A549 (cell line): ENCODE measurements around the gene ZNF814. TPM values are rescaled to one million over a fixed set of nuclear protein-coding genes. Genes with fewer than 3 reads are reported as not detected.
"Not testable (repeated sequence)": the region's sequence is repeated elsewhere in the genome, so short reads cannot be mapped to it uniquely, and the experiment has no call there.

Source experiments
- ATAC-seq, 2 experiments: fragments of 200-7000 bp in 1 of 2; fragments of >200 bp in 1 of 2; cut with Nextera tagmentation in 1 of 2; cut with Tn5 transposase in 1 of 2; 3 replicates each; pipeline versions ENCODE4 v1.8.0 to v1.9.1; 2018 to 2020; ENCODE audit warnings: mild to moderate bottlenecking in 1 of 2, moderate library complexity in 1 of 2
- CTCF ChIA-PET: fragments of 300-600 bp; sonication (Branson Sonifier 250); formaldehyde crosslinking; extraction: SDS; loops from one replicate; lab custom pipeline; 2021; ENCODE audit warnings: antibody characterized with exemption, inconsistent platforms; lab: Yijun Ruan, JAX
- POLR2A ChIA-PET: fragments of 350-600 bp; formaldehyde crosslinking; extraction: SDS; loops from one replicate; lab custom pipeline; 2021; ENCODE audit warnings: antibody characterized with exemption, inconsistent platforms; lab: Yijun Ruan, JAX
- DNase-seq, 2 experiments: peaks; one replicate each; pipeline versions ENCODE4 v3.0.0 to v3.0.0-alpha.2; 2011 to 2016; ENCODE audit warnings: low read depth in 1 of 2, low spot score in 1 of 2
- FAIRE-seq: peaks from 2 replicates; lab custom pipeline; 2011; peaks lifted over from hg19 to GRCh38; lab: Jason Lieb, UNC
- H3K27ac ChIP-seq, 2 experiments: fragments of >200 bp; sonication (Bioruptor Twin); formaldehyde crosslinking; 3 replicates each; pipeline ENCODE4 v1.5.1; 2016 to 2017
- H3K4me1 ChIP-seq: fragments of >200 bp; sonication (Bioruptor Twin); formaldehyde crosslinking; 3 replicates; pipeline ENCODE4 v1.6.1; 2016
- H3K4me2 ChIP-seq: fragments of >200 bp; sonication (Bioruptor Twin); formaldehyde crosslinking; 3 replicates; pipeline ENCODE4 v1.6.1; 2016
- H3K4me3 ChIP-seq: fragments of >200 bp; sonication (Bioruptor Twin); formaldehyde crosslinking; 3 replicates; pipeline ENCODE4 v1.5.1; 2016
- H3K9me3 ChIP-seq: fragments of >200 bp; sonication (Bioruptor Twin); formaldehyde crosslinking; 3 replicates; pipeline ENCODE4 v1.6.1; 2016
- GATA3 ChIP-seq: IDR thresholded peaks from 2 replicates; pipeline ENCODE4 v1.6.1; 2012; ENCODE audit warnings: borderline replicate concordance
- JUN ChIP-seq, 2 experiments: fragments of >200 bp; sonication (Bioruptor Twin); formaldehyde crosslinking; IDR thresholded peaks; 2 replicates in 1 of 2; 3 replicates in 1 of 2; pipeline ENCODE4 v1.6.1; 2016 to 2017
- NPAS2 ChIP-seq: fragments of 250-450 bp; sonication (Bioruptor Pico); IDR thresholded peaks from 2 replicates; pipeline ENCODE4 v1.8.0; 2022; ENCODE audit warnings: mild to moderate bottlenecking, moderate library complexity, borderline replicate concordance
- PHF8 ChIP-seq: fragments of 200-600 bp; sonication (generic); IDR thresholded peaks from 2 replicates; pipeline ENCODE4 v1.6.1; 2016; ENCODE audit warnings: low read depth, mild to moderate bottlenecking, antibody characterized with exemption, moderate library complexity, borderline replicate concordance
- POLR2A ChIP-seq: IDR thresholded peaks from 2 replicates; pipeline ENCODE4 v1.6.1; 2012; ENCODE audit warnings: mild to moderate bottlenecking, low read length
- RAD21 ChIP-seq, 2 experiments: fragments of >200 bp in 1 of 2; sonication (Bioruptor Twin) in 1 of 2; formaldehyde crosslinking in 1 of 2; IDR thresholded peaks in 1 of 2; conservative IDR thresholded peaks in 1 of 2; 2 replicates in 1 of 2; 3 replicates in 1 of 2; pipeline ENCODE4 v1.6.1; 2012 to 2018; ENCODE audit warnings: inconsistent platforms in 1 of 2
- RNF2 ChIP-seq: fragments of 200-600 bp; sonication (generic); IDR thresholded peaks from 2 replicates; pipeline ENCODE4 v1.6.1; 2016; ENCODE audit warnings: low read depth, mild to moderate bottlenecking, antibody characterized with exemption, moderate library complexity, borderline replicate concordance
- SMC3 ChIP-seq: fragments of >200 bp; sonication (Bioruptor Twin); formaldehyde crosslinking; IDR thresholded peaks from 3 replicates; pipeline ENCODE4 v1.6.1; 2018; ENCODE audit warnings: inconsistent platforms
- TP53 ChIP-seq: fragments of 250-450 bp; sonication (Bioruptor Pico); IDR thresholded peaks from 2 replicates; pipeline ENCODE4 v1.5.0; 2021; ENCODE audit warnings: mild to moderate bottlenecking, moderate library complexity
- WGBS: methylation state at CpG from one replicate; pipeline ENCODE4 v1.1.6; 2017; ENCODE audit errors: missing lambda C conversion rate; 5-methylcytosine and 5-hydroxymethylcytosine counted together
- polyA plus RNA-seq, 4 experiments: library from polyadenylated mRNA; depleted of rRNA in 3 of 4; stranded (reverse); fragments of >200 nt; fragmentation: RNase III in 1 of 4; extraction: RNeasy Plus Mini Kit Qiagen cat#74134 plus additional on column Dnase treatment in 1 of 4; gene quantifications; 2 replicates in 3 of 4; 3 replicates in 1 of 4; pipeline ENCODE4 v1.2.3, GENCODE V29; 2011 to 2017
- TF ChIP-seq, protein P1 (sequence below): IDR thresholded peaks from 2 replicates; pipeline ENCODE4 v1.6.1; 2012
- TF ChIP-seq, protein P2 (sequence below): IDR thresholded peaks from 2 replicates; pipeline ENCODE4 v1.6.1; 2012
- TF ChIP-seq, protein P3 (sequence below): fragments of 250-450 bp; sonication (Bioruptor Pico); IDR thresholded peaks from 2 replicates; pipeline ENCODE4 v1.5.0; 2020; ENCODE audit warnings: low read depth, mild to moderate bottlenecking, moderate library complexity
- TF ChIP-seq, protein P4 (sequence below): fragments of 150-350 bp; IDR thresholded peaks from 2 replicates; pipeline ENCODE4 v1.6.1; 2014; ENCODE audit warnings: low read depth, mild to moderate bottlenecking, low read length
- TF ChIP-seq, protein P5 (sequence below): IDR thresholded peaks from 2 replicates; pipeline ENCODE4 v1.6.1; 2012; ENCODE audit warnings: low read depth, borderline replicate concordance
- TF ChIP-seq, protein P6 (sequence below): fragments of 450-650 bp; IDR thresholded peaks from 2 replicates; pipeline ENCODE4 v1.6.1; 2014; ENCODE audit warnings: antibody characterized with exemption
- TF ChIP-seq, protein P7 (sequence below): fragments of >200 bp; sonication (Bioruptor Twin); formaldehyde crosslinking; IDR thresholded peaks from 3 replicates; pipeline ENCODE4 v1.5.1; 2016

Gene ZNF814
- polyA plus RNA-seq, 2 of the 4 experiments (the other 2 are of a cell fraction) = 2.1 to 5.5 TPM

DNA sequence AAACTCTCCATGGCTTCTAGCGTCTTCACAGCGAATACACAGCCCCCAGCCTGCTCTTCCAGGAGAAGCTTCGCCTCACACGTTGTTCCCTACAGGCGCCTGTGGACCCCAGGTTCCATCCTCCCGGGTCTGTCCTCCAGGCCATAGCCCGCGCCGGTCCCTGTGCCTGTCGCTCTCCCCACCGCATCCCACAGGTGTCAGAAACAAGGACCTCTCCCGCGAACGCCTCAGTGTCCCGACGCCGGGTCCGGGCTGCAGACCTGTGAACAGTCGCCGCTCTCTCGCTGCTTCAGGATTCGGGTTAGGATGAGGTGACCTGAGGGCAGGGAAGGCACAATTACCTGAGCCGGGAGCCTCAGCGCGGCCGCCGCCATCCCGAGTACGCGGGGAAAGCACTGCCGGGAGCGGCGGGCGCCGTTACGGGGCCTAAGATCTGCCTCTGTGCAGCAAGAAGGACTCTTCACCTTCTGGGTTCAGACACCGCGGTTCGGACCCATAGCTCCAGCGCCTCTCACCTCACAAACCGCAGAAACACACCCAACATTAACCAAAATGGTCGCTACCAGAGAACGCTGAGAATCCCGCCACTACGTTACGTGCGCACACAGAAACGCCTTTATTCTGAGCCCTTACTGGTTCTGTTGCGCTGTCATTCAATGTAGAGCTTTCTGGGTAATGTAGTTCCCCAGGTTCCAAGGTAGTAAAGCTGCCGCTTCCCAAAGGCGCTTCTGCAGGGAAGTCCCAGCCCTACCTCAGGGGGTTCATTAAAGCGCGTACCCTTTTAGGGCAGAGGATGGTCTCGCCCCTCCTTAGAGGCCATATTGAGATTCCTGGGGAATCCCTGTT lies 46.2 kb upstream of the ZNF814 start, which contains the start of gene ZNF418:
ZNF418 (minus strand) TSS at position 583 of the 846 bp plus-strand sequence. CDS start 1,580 bp downstream, outside the sequence.
- Histone ChIP-seq H3K4me2 (peak within 1 kb of the TSS; percentile 55), H3K4me3 (peak within 1 kb of the TSS; percentile 50), H3K4me1 (no peaks in the 10 kb centered on the region), H3K27ac (peak within 1 kb of the TSS; percentile 28 to 84; a peak in 4 of 6 replicates), H3K9me3 (peaks cover 91% of the 10 kb centered on the region)
- TF ChIP-seq, protein P1, sequence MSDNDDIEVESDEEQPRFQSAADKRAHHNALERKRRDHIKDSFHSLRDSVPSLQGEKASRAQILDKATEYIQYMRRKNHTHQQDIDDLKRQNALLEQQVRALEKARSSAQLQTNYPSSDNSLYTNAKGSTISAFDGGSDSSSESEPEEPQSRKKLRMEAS = peak; percentile 56; the same call in 1 of the 2 replicates
- TF ChIP-seq, protein P2, sequence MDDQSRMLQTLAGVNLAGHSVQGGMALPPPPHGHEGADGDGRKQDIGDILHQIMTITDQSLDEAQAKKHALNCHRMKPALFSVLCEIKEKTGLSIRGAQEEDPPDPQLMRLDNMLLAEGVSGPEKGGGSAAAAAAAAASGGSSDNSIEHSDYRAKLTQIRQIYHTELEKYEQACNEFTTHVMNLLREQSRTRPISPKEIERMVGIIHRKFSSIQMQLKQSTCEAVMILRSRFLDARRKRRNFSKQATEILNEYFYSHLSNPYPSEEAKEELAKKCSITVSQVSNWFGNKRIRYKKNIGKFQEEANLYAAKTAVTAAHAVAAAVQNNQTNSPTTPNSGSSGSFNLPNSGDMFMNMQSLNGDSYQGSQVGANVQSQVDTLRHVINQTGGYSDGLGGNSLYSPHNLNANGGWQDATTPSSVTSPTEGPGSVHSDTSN = peak; percentile 92
- no peak for TF ChIP-seq NPAS2
- TF ChIP-seq TP53 = no peak
- DNase-seq (peak; percentile 19 to 89), ATAC-seq (peak; percentile 99), FAIRE-seq (peak; percentile 59)
- 17% methylated on average over 53 of the region's 54 CpGs for WGBS
- ChIA-PET POLR2A (interaction anchor here (0.6 kb wide), 1 partner anchor 18 kb away, joined by 4 read pairs; no protein-coding TSS in a partner anchor), CTCF (no interaction called here)

DNA sequence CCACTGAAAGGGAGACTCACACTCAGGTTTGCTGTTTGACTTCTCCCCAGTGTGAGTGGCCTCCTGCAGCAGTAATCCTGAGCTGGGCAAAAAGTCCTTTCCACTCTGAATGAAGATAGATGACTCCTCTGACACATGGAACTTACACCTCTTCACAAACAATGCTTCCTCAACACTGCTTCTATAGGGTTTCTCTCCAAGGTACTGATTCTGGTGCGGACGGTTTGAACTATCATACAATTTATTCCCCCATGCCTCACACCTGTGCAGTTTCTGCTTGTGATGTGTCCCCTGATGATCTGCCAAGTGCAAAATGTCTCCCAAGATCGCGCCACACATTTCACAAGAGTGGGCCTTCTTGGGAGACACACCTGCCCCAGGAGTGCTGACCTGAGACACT lies 38.8 kb upstream of the ZNF814 start:
- DNase-seq (no peak), ATAC-seq (no peak), FAIRE-seq (no peak)
- TF ChIP-seq RNF2 = no peak
- TF ChIP-seq, protein P3, sequence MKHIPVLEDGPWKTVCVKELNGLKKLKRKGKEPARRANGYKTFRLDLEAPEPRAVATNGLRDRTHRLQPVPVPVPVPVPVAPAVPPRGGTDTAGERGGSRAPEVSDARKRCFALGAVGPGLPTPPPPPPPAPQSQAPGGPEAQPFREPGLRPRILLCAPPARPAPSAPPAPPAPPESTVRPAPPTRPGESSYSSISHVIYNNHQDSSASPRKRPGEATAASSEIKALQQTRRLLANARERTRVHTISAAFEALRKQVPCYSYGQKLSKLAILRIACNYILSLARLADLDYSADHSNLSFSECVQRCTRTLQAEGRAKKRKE (CRISPR knock-in tag) = no peak
- TF ChIP-seq, protein P4, sequence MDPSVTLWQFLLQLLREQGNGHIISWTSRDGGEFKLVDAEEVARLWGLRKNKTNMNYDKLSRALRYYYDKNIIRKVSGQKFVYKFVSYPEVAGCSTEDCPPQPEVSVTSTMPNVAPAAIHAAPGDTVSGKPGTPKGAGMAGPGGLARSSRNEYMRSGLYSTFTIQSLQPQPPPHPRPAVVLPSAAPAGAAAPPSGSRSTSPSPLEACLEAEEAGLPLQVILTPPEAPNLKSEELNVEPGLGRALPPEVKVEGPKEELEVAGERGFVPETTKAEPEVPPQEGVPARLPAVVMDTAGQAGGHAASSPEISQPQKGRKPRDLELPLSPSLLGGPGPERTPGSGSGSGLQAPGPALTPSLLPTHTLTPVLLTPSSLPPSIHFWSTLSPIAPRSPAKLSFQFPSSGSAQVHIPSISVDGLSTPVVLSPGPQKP = no peak
- ChIA-PET CTCF (no interaction called here), POLR2A (no interaction called here)
- 89% methylated on average over 4 of the region's 4 CpGs for WGBS
- Histone ChIP-seq H3K4me3 (no peak overlapping the region), H3K9me3 (peaks cover 87% of the 10 kb centered on the region), H3K4me2 (no peak overlapping the region), H3K4me1 (no peaks in the 10 kb centered on the region), H3K27ac (no peak overlapping the region)

DNA sequence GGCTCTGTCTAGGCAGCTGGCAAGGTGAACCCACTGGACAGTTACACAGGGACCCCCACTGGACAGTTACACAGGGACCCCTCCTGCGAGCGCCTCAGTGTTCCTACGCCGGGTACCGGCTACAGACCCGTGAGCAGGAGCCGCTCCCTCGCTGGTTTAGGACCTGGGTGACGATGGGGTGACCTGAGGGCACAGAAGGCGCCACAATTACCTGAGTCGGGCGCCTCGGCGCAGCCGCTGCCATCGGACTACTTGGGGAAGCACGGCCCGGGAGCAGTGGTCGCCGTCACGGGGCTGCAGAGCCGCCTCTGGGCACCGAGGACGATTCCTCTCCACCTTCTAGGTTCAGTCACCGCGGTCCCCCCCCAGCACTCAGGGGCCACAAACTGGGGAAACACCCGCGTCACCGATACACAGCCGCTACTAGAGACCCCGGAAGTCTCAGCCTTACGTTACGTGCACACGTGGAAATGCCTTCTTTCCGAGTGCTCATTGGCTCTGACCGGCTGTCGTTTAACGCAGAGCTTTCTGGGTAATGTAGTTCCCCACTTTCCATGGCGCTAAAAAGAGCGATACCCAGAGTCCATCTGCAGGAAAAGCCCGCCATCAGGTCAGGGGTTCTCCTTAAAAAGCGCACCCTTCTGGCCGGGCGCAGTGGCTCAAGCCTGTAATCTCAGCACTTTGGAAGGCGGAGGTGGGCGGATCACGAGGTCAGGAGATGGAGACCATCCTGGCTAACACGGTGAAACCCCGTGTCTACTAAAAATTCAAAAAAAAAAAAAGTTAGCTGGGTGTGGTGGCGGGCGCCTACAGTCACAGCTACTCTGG lies 27.5 kb upstream of the ZNF814 start, which contains the start of gene ZNF417:
ZNF417 (minus strand) TSS at position 425 of the 828 bp plus-strand sequence; CDS start at position 244, 181 bp downstream.
- CTCF ChIA-PET = interaction anchor here (0.6 to 1.3 kb wide), 5 partner anchors 9 to 282 kb away, joined by 3 to 4 read pairs (median 3); no protein-coding TSS in a partner anchor
- Histone ChIP-seq H3K4me2 (peak within 1 kb of the TSS; percentile 67), H3K27ac (peak within 1 kb of the TSS; percentile 68 to 89), H3K4me3 (peak within 1 kb of the TSS; percentile 75), H3K9me3 (peaks cover 71% of the 10 kb centered on the region)
- ATAC-seq (peak; percentile 100), FAIRE-seq (peak; percentile 95), DNase-seq (peak; percentile 98 to 99)
- TF ChIP-seq JUN (IDR thresholded peaks at IDR 0.05) (peak in 1 of 2 experiments; percentile 57; a peak in 1 of 5 replicates), RAD21 (conservative IDR thresholded peaks at IDR 0.05 in 1 of 2, IDR thresholded peaks at IDR 0.05 in 1 of 2) (peak; percentile 16 to 48; a peak in 2 of 5 replicates), PHF8 (peak; percentile 68), GATA3 (peak; percentile 8; the same call in 1 of the 2 replicates), POLR2A (peak; percentile 54), SMC3 (0 out of 3 replicates have a peak, but pooled peaks have one; percentile 14)
- TF ChIP-seq, protein P5, sequence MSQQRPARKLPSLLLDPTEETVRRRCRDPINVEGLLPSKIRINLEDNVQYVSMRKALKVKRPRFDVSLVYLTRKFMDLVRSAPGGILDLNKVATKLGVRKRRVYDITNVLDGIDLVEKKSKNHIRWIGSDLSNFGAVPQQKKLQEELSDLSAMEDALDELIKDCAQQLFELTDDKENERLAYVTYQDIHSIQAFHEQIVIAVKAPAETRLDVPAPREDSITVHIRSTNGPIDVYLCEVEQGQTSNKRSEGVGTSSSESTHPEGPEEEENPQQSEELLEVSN = peak; percentile 90
- TF ChIP-seq, protein P1 = peak; percentile 76
- TF ChIP-seq, protein P2 = peak; percentile 95
- TF ChIP-seq, protein P6, sequence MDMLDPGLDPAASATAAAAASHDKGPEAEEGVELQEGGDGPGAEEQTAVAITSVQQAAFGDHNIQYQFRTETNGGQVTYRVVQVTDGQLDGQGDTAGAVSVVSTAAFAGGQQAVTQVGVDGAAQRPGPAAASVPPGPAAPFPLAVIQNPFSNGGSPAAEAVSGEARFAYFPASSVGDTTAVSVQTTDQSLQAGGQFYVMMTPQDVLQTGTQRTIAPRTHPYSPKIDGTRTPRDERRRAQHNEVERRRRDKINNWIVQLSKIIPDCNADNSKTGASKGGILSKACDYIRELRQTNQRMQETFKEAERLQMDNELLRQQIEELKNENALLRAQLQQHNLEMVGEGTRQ = peak; percentile 57; the same call in 1 of the 2 replicates
- TF ChIP-seq, protein P7, sequence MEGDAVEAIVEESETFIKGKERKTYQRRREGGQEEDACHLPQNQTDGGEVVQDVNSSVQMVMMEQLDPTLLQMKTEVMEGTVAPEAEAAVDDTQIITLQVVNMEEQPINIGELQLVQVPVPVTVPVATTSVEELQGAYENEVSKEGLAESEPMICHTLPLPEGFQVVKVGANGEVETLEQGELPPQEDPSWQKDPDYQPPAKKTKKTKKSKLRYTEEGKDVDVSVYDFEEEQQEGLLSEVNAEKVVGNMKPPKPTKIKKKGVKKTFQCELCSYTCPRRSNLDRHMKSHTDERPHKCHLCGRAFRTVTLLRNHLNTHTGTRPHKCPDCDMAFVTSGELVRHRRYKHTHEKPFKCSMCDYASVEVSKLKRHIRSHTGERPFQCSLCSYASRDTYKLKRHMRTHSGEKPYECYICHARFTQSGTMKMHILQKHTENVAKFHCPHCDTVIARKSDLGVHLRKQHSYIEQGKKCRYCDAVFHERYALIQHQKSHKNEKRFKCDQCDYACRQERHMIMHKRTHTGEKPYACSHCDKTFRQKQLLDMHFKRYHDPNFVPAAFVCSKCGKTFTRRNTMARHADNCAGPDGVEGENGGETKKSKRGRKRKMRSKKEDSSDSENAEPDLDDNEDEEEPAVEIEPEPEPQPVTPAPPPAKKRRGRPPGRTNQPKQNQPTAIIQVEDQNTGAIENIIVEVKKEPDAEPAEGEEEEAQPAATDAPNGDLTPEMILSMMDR = 0 out of 3 replicates have a peak, but pooled peaks have one; percentile 28
- POLR2A ChIA-PET = interaction anchor here (0.9 to 1.3 kb wide), 6 partner anchors 19 to 1602 kb away, joined by 3 to 7 read pairs (median 5); partner anchors contain the start of genes ZNF134, ZNF274 and ZNF606
- WGBS = 2% methylated on average over 42 of the region's 51 CpGs
- H3K4me1 ChIP-seq = not testable (repeated sequence)
